ENCODE results near the gene PLK3.
"Not testable (repeated sequence)": the region's sequence is repeated elsewhere in the genome, so short reads cannot be mapped to it uniquely, and the experiment has no call there.

The PLK3 gene

GRCh38 chr1:44811234-44811633, 11.1 kb downstream of the PLK3 start:
- H3K27ac Mint-ChIP-seq, result peak overlapping the region; percentile 0
- peak overlapping the region; percentile 8 for H3K4me3 Mint-ChIP-seq
- peaks cover 14% of the 10 kb centered on the region for H3K36me3 Mint-ChIP-seq (ENCODE audit: low read depth)
- H3K27me3 Mint-ChIP-seq (ENCODE audit: low read depth, poor library complexity), result no peaks in the 10 kb centered on the region
- TF ChIP-seq CTCF (IDR thresholded peaks at IDR 0.05), result no peak
- H3K4me1 Mint-ChIP-seq, result peaks cover 76% of the 10 kb centered on the region
- no peaks in the 10 kb centered on the region for H3K9me3 Mint-ChIP-seq
- no peak for DNase-seq

GRCh38 chr1:44812822-44813543, 12.8 kb downstream of the PLK3 start:
- no peak overlapping the region for H3K27ac Mint-ChIP-seq
- peak overlapping the region; percentile 53 for H3K4me3 Mint-ChIP-seq
- peaks cover 15% of the 10 kb centered on the region for H3K36me3 Mint-ChIP-seq (ENCODE audit: low read depth)
- H3K9me3 Mint-ChIP-seq, result peaks cover 6% of the 10 kb centered on the region
- H3K27me3 Mint-ChIP-seq (ENCODE audit: low read depth, poor library complexity), result peaks cover 2% of the 10 kb centered on the region
- no peak for DNase-seq
- peaks cover 69% of the 10 kb centered on the region for H3K4me1 Mint-ChIP-seq
- no peak for TF ChIP-seq CTCF (IDR thresholded peaks at IDR 0.05)

GRCh38 chr1:44815926-44816325, 15.7 kb downstream of the PLK3 start:
- not testable (repeated sequence) for DNase-seq; H3K27ac Mint-ChIP-seq; H3K9me3 Mint-ChIP-seq; H3K27me3 Mint-ChIP-seq (ENCODE audit: low read depth, poor library complexity); H3K4me3 Mint-ChIP-seq
- Mint-ChIP-seq H3K36me3 (ENCODE audit: low read depth) (peaks cover 18% of the 10 kb centered on the region), H3K4me1 (peaks cover 69% of the 10 kb centered on the region)

- Mint-ChIP-seq H3K27ac (no peak overlapping the region), H3K4me1 (peaks cover 63% of the 10 kb centered on the region), H3K27me3 (ENCODE audit: low read depth, poor library complexity) (peaks cover 4% of the 10 kb centered on the region), H3K9me3 (peaks cover 9% of the 10 kb centered on the region), H3K36me3 (ENCODE audit: low read depth) (peaks cover 18% of the 10 kb centered on the region), H3K4me3 (peak overlapping the region; percentile 47)
- no peak for DNase-seq
- TF ChIP-seq CTCF (IDR thresholded peaks at IDR 0.05), result no peak
Observed at GRCh38 chr1:44817307-44817706, 17.1 kb downstream of the PLK3 start.

GRCh38 chr1:44817771-44818495, 17.8 kb downstream of the PLK3 start:
- no peak for DNase-seq
- H3K4me1 Mint-ChIP-seq, result peaks cover 57% of the 10 kb centered on the region
- peak overlapping the region; percentile 47 for H3K4me3 Mint-ChIP-seq
- H3K9me3 Mint-ChIP-seq, result peaks cover 9% of the 10 kb centered on the region
- peak overlapping the region; percentile 33 for H3K27ac Mint-ChIP-seq
- TF ChIP-seq CTCF (IDR thresholded peaks at IDR 0.05), result no peak
- H3K27me3 Mint-ChIP-seq (ENCODE audit: low read depth, poor library complexity), result peaks cover 6% of the 10 kb centered on the region
- H3K36me3 Mint-ChIP-seq (ENCODE audit: low read depth), result peaks cover 18% of the 10 kb centered on the region

GRCh38 chr1:44819196-44819607, 19.0 kb downstream of the PLK3 start:
- DNase-seq, result no peak
- peaks cover 52% of the 10 kb centered on the region for H3K4me1 Mint-ChIP-seq
- H3K4me3 Mint-ChIP-seq, result peak overlapping the region; percentile 80
- H3K9me3 Mint-ChIP-seq, result peaks cover 9% of the 10 kb centered on the region
- no peak for TF ChIP-seq CTCF (IDR thresholded peaks at IDR 0.05)
- H3K27me3 Mint-ChIP-seq (ENCODE audit: low read depth, poor library complexity), result peaks cover 6% of the 10 kb centered on the region
- H3K36me3 Mint-ChIP-seq (ENCODE audit: low read depth), result peaks cover 18% of the 10 kb centered on the region
- peak overlapping the region; percentile 100 for H3K27ac Mint-ChIP-seq

Measured in nephron progenitor cell (in vitro differentiated cells).